HEK293 (cell line): ENCODE measurements around the gene SULF2.
A peak's percentile ranks its signal among the peaks of the same experiment; 100 is the strongest.

ENCODE experiments used
- CTCF ChIA-PET: fragments of 350-600 bp; formaldehyde crosslinking; extraction: SDS; loops from one replicate; lab custom pipeline; 2021; ENCODE audit warnings: antibody characterized with exemption; lab: Yijun Ruan, JAX
- POLR2A ChIA-PET: fragments of 300-600 bp; formaldehyde crosslinking; extraction: SDS; loops from one replicate; lab custom pipeline; 2020; ENCODE audit warnings: antibody characterized with exemption, inconsistent platforms; lab: Yijun Ruan, JAX
- H3K27ac ChIP-seq: fragments of 200-500 bp; sonication (Bioruptor generic); 2 replicates; pipeline ENCODE4 v1.5.1; 2014; ENCODE audit warnings: low read depth, low read length, control low read depth, inconsistent platforms; ENCODE audit errors: extremely low read depth
- H3K36me3 ChIP-seq, 2 experiments: fragments of 200-500 bp in 1 of 2; sonication (Bioruptor generic) in 1 of 2; 1 replicate in 1 of 2; 2 replicates in 1 of 2; pipeline ENCODE4 v1.5.1; 2014 to 2017; ENCODE audit warnings: inconsistent platforms in 2 of 2, low read length in 2 of 2; ENCODE audit not compliant: control insufficient read depth in 2 of 2, insufficient read depth in 1 of 2
- H3K4me1 ChIP-seq: fragments of 200-500 bp; sonication (Bioruptor generic); 2 replicates; pipeline ENCODE4 v1.5.1; 2014; ENCODE audit warnings: mild to moderate bottlenecking, low read length, inconsistent platforms; ENCODE audit not compliant: control insufficient read depth, insufficient read depth
- H3K4me3 ChIP-seq: 2 replicates; pipeline ENCODE4 v1.5.1; 2011; ENCODE audit warnings: low read depth, mild to moderate bottlenecking, control low read depth, low read length, moderate library complexity
- H3K9me3 ChIP-seq: fragments of 200-500 bp; sonication (Bioruptor generic); 2 replicates; pipeline ENCODE4 v1.5.1; 2014; ENCODE audit warnings: low read depth, low read length, inconsistent platforms; ENCODE audit not compliant: control insufficient read depth, insufficient read depth
- BCL11A ChIP-seq: fragments of 450-650 bp; formaldehyde crosslinking; IDR thresholded peaks from 2 replicates; pipeline ENCODE4 v1.5.1; 2016; ENCODE audit warnings: low read depth, missing biosample characterization, missing genetic modification characterization
- EGR2 ChIP-seq: fragments of 450-650 bp; formaldehyde crosslinking; IDR thresholded peaks from 2 replicates; pipeline ENCODE4 v1.5.1; 2016; ENCODE audit warnings: low read depth, missing biosample characterization, missing genetic modification characterization
- GFI1B ChIP-seq: fragments of 450-650 bp; formaldehyde crosslinking; IDR thresholded peaks from 2 replicates; pipeline ENCODE4 v1.5.1; 2016; ENCODE audit warnings: missing biosample characterization, missing genetic modification characterization
- GLIS1 ChIP-seq: fragments of 450-650 bp; formaldehyde crosslinking; IDR thresholded peaks from 2 replicates; pipeline ENCODE4 v1.5.1; 2016; ENCODE audit warnings: missing biosample characterization, missing genetic modification characterization
- IKZF3 ChIP-seq: fragments of 450-650 bp; IDR thresholded peaks from 2 replicates; pipeline ENCODE4 v1.5.0; 2018; ENCODE audit warnings: missing biosample characterization, mild to moderate bottlenecking, missing genetic modification characterization, moderate library complexity
- KLF10 ChIP-seq: fragments of 450-650 bp; IDR thresholded peaks from 2 replicates; pipeline ENCODE4 v1.5.1; 2018; ENCODE audit warnings: missing biosample characterization, mild to moderate bottlenecking, missing genetic modification characterization
- KLF16 ChIP-seq: fragments of 450-650 bp; formaldehyde crosslinking; IDR thresholded peaks from 2 replicates; pipeline ENCODE4 v1.5.1; 2017; ENCODE audit warnings: missing biosample characterization, missing genetic modification characterization
- PBX3 ChIP-seq: sonication (generic); formaldehyde crosslinking; IDR thresholded peaks from 2 replicates; pipeline ENCODE4 v1.8.1; 2022; ENCODE audit warnings: mild to moderate bottlenecking, moderate library complexity, missing genetic modification reagents
- PRDM10 ChIP-seq: fragments of 450-650 bp; formaldehyde crosslinking; IDR thresholded peaks from 2 replicates; pipeline ENCODE4 v1.5.1; 2016; ENCODE audit warnings: missing biosample characterization, missing genetic modification characterization
- REPIN1 ChIP-seq: fragments of 450-650 bp; formaldehyde crosslinking; IDR thresholded peaks from 2 replicates; pipeline ENCODE4 v1.5.1; 2017; ENCODE audit warnings: missing biosample characterization, missing genetic modification characterization, low read depth
- TRIM28 ChIP-seq: IDR thresholded peaks from 2 replicates; pipeline ENCODE4 v1.6.1; 2011; ENCODE audit warnings: low read length, control low read depth, borderline replicate concordance
- ZBTB21 ChIP-seq: fragments of 450-650 bp; formaldehyde crosslinking; IDR thresholded peaks from 2 replicates; pipeline ENCODE4 v1.5.1; 2017; ENCODE audit warnings: missing biosample characterization, missing genetic modification characterization
- ZBTB49 ChIP-seq: fragments of 450-650 bp; formaldehyde crosslinking; IDR thresholded peaks from 2 replicates; pipeline ENCODE4 v1.5.1; 2016; ENCODE audit warnings: missing biosample characterization, missing genetic modification characterization, low read depth
- ZFP3 ChIP-seq: fragments of 450-650 bp; formaldehyde crosslinking; IDR thresholded peaks from 2 replicates; pipeline ENCODE4 v1.5.1; 2016; ENCODE audit warnings: low read depth, missing biosample characterization, missing genetic modification characterization
- ZIC2 ChIP-seq: fragments of 450-650 bp; formaldehyde crosslinking; IDR thresholded peaks from 2 replicates; pipeline ENCODE4 v1.5.1; 2016; ENCODE audit warnings: missing biosample characterization, missing genetic modification characterization
- ZNF138 ChIP-seq: fragments of 450-650 bp; formaldehyde crosslinking; IDR thresholded peaks from 2 replicates; pipeline ENCODE4 v1.5.1; 2016; ENCODE audit warnings: missing biosample characterization, missing genetic modification characterization, borderline replicate concordance
- ZNF19 ChIP-seq: fragments of 450-650 bp; formaldehyde crosslinking; IDR thresholded peaks from 2 replicates; pipeline ENCODE4; 2016; ENCODE audit warnings: missing biosample characterization, missing genetic modification characterization, low read depth
- ZNF221 ChIP-seq: fragments of 450-650 bp; formaldehyde crosslinking; IDR thresholded peaks from 2 replicates; pipeline ENCODE4 v1.5.1; 2017; ENCODE audit warnings: missing biosample characterization, missing genetic modification characterization, borderline replicate concordance
- ZNF248 ChIP-seq: fragments of 450-650 bp; formaldehyde crosslinking; IDR thresholded peaks from 2 replicates; pipeline ENCODE4 v1.5.1; 2017; ENCODE audit warnings: missing biosample characterization, missing genetic modification characterization
- ZNF292 ChIP-seq: fragments of 450-650 bp; formaldehyde crosslinking; IDR thresholded peaks from 2 replicates; pipeline ENCODE4 v1.5.1; 2016; ENCODE audit warnings: low read depth, missing biosample characterization, missing genetic modification characterization, borderline replicate concordance
- ZNF354C ChIP-seq: fragments of 450-650 bp; formaldehyde crosslinking; IDR thresholded peaks from 2 replicates; pipeline ENCODE4 v1.5.1; 2016; ENCODE audit warnings: missing biosample characterization, missing genetic modification characterization, low read depth, borderline replicate concordance
- ZNF391 ChIP-seq: fragments of 450-650 bp; formaldehyde crosslinking; IDR thresholded peaks from 2 replicates; pipeline ENCODE4 v1.5.1; 2016; ENCODE audit warnings: low read depth, missing biosample characterization, missing genetic modification characterization, borderline replicate concordance
- ZNF433 ChIP-seq: fragments of 450-650 bp; formaldehyde crosslinking; IDR thresholded peaks from 2 replicates; pipeline ENCODE4 v1.5.1; 2016; ENCODE audit warnings: missing biosample characterization, missing genetic modification characterization, low read depth
- ZNF501 ChIP-seq: fragments of 450-650 bp; formaldehyde crosslinking; IDR thresholded peaks from 2 replicates; pipeline ENCODE4 v1.5.1; 2016; ENCODE audit warnings: missing biosample characterization, missing genetic modification characterization
- ZNF530 ChIP-seq: fragments of 450-650 bp; formaldehyde crosslinking; IDR thresholded peaks from 2 replicates; pipeline ENCODE4 v1.5.1; 2016; ENCODE audit warnings: low read depth, missing biosample characterization, missing genetic modification characterization
- ZNF548 ChIP-seq: fragments of 450-650 bp; formaldehyde crosslinking; IDR thresholded peaks from 2 replicates; pipeline ENCODE4 v1.5.1; 2016; ENCODE audit warnings: missing biosample characterization, missing genetic modification characterization
- ZNF549 ChIP-seq: fragments of 450-650 bp; IDR thresholded peaks from 2 replicates; pipeline ENCODE4 v1.5.1; 2018; ENCODE audit warnings: missing biosample characterization, missing genetic modification characterization, mild to moderate bottlenecking, inconsistent platforms, moderate library complexity
- ZNF624 ChIP-seq: fragments of 450-650 bp; formaldehyde crosslinking; IDR thresholded peaks from 2 replicates; pipeline ENCODE4 v1.5.1; 2017; ENCODE audit warnings: missing biosample characterization, missing genetic modification characterization
- ZNF629 ChIP-seq: fragments of 450-650 bp; formaldehyde crosslinking; IDR thresholded peaks from 2 replicates; pipeline ENCODE4 v1.5.1; 2017; ENCODE audit warnings: missing biosample characterization, missing genetic modification characterization
- ZNF701 ChIP-seq: fragments of 450-650 bp; formaldehyde crosslinking; IDR thresholded peaks from 2 replicates; pipeline ENCODE4 v1.5.1; 2016; ENCODE audit warnings: missing biosample characterization, missing genetic modification characterization
- ZNF830 ChIP-seq: fragments of 450-650 bp; IDR thresholded peaks from 2 replicates; pipeline ENCODE4 v1.5.0; 2018; ENCODE audit warnings: missing biosample characterization, missing genetic modification characterization, low read depth, mild to moderate bottlenecking, moderate library complexity

The SULF2 gene

GRCh38 chr20:47740121-47740861 is 45.0 kb downstream of the SULF2 start:
- CTCF ChIA-PET, result interaction anchor here (1.0 kb wide), 1 partner anchor 16 kb away, joined by 3 read pairs; no protein-coding TSS in a partner anchor
- no peaks in the 10 kb centered on the region for H3K9me3 ChIP-seq
- no peak for TF ChIP-seq PBX3 (CRISPR knock-in tag)
- no peak for TF ChIP-seq ZNF830 (tag by site-specific recombination)
- TF ChIP-seq REPIN1 (tag by site-specific recombination), result no peak
- no peak for TF ChIP-seq ZNF624 (tag by site-specific recombination)
- no peak for TF ChIP-seq IKZF3 (tag by site-specific recombination)
- TF ChIP-seq ZNF19, result no peak
- no peak for TF ChIP-seq ZNF530 (tag by site-specific recombination)
- no peak for TF ChIP-seq ZNF391
- no peak for TF ChIP-seq EGR2 (tag by site-specific recombination)
- TF ChIP-seq ZNF501 (tag by site-specific recombination), result no peak
- TF ChIP-seq BCL11A (tag by site-specific recombination), result no peak
- no peak for TF ChIP-seq ZNF221 (tag by site-specific recombination)
- TF ChIP-seq ZNF549 (tag by site-specific recombination), result no peak
- peak; percentile 49; the same call in 1 of the 2 replicates for TF ChIP-seq GLIS1
- peak; percentile 78 for TF ChIP-seq ZNF629 (tag by site-specific recombination)
- TF ChIP-seq ZBTB21 (tag by site-specific recombination), result no peak
- TF ChIP-seq ZFP3 (tag by site-specific recombination), result no peak
- peak; percentile 96 for TF ChIP-seq PRDM10 (tag by site-specific recombination)
- TF ChIP-seq GFI1B, result no peak
- TF ChIP-seq ZNF292, result no peak
- TF ChIP-seq ZNF138, result no peak
- no peak for TF ChIP-seq KLF16 (tag by site-specific recombination)
- TF ChIP-seq KLF10 (tag by site-specific recombination), result peak; percentile 83
- no peak for TF ChIP-seq ZNF433 (tag by site-specific recombination)
- TF ChIP-seq ZNF701 (tag by site-specific recombination), result no peak
- TF ChIP-seq ZBTB49 (tag by site-specific recombination), result no peak
- no peak for TF ChIP-seq ZNF354C (tag by site-specific recombination)
- TF ChIP-seq TRIM28, result no peak
- no peak for TF ChIP-seq ZNF248
- no peak for TF ChIP-seq ZNF548 (tag by site-specific recombination)
- peak; percentile 92 for TF ChIP-seq ZIC2 (tag by site-specific recombination)
- TF ChIP-seq, all 188 proteins: peak for 5
- Histone ChIP-seq H3K27ac (no peak overlapping the region), H3K4me3 (no peak overlapping the region), H3K4me1 (peaks cover 3% of the 10 kb centered on the region; the same call in 1 of the 2 replicates), H3K36me3 (peaks cover 0 to 17% of the 10 kb centered on the region in 2 experiments; a peak in 1 of 3 replicates)
- POLR2A ChIA-PET, result interaction anchor here (0.6 kb wide), 1 partner anchor 881 kb away, joined by 4 read pairs; no protein-coding TSS in a partner anchor
